ENCODE measurements around the gene SCNN1A.

The SCNN1A gene

DNA sequence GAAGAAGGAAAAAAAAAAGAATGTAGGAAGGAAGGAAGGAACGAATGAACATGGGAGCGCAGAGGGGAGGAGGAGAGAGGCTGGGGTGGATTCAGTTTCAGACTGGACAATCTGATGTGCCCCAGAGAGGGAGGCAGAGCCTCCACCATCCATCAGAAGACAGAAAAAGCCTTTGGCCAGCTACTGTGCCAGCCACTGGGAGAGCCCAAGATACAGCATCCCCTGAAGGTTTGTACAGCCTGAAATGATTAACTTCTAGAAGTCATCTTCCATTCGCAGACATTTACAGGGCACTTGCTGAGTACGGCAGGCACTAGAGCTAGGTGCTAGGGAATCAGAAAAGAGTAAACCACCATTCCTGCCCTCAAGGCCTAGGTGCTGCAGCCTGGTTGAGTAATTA lies 55.9 kb downstream of the SCNN1A start:
- H3K9me2 ChIP-seq (replicated peaks; ENCODE audit: insufficient read depth, low read length) = no peaks in the 10 kb centered on the region
- no peaks in the 10 kb centered on the region for H3K36me3 ChIP-seq (replicated peaks; ENCODE audit: insufficient read depth, low read length)
- H3F3A ChIP-seq (ENCODE audit: insufficient read depth, low read length) = peaks cover 9% of the 10 kb centered on the region
- no peak for DNase-seq
- no peak overlapping the region for H3K4me3 ChIP-seq (ENCODE audit: low read length)
- no peaks in the 10 kb centered on the region for H4K20me1 ChIP-seq (ENCODE audit: insufficient read depth, low read length)
- H3K9me3 ChIP-seq (replicated peaks; ENCODE audit: insufficient read depth, low read length) = no peaks in the 10 kb centered on the region
- no peak overlapping the region for H2AFZ ChIP-seq (ENCODE audit: low read length)
- H3K27me3 ChIP-seq (replicated peaks; ENCODE audit: insufficient read depth, low read length) = no peaks in the 10 kb centered on the region
- H3K79me2 ChIP-seq (ENCODE audit: low read length) = no peaks in the 10 kb centered on the region
- H3K9ac ChIP-seq (ENCODE audit: low read length) = no peak overlapping the region
- TF ChIP-seq EZH2 (optimal IDR thresholded peaks at IDR 0.05; ENCODE audit: low read depth, low read length) (no peak), EZH2phosphoT487 (IDR thresholded peaks at IDR 0.05; ENCODE audit: low read length) (no peak)
- TF ChIP-seq, protein P1, sequence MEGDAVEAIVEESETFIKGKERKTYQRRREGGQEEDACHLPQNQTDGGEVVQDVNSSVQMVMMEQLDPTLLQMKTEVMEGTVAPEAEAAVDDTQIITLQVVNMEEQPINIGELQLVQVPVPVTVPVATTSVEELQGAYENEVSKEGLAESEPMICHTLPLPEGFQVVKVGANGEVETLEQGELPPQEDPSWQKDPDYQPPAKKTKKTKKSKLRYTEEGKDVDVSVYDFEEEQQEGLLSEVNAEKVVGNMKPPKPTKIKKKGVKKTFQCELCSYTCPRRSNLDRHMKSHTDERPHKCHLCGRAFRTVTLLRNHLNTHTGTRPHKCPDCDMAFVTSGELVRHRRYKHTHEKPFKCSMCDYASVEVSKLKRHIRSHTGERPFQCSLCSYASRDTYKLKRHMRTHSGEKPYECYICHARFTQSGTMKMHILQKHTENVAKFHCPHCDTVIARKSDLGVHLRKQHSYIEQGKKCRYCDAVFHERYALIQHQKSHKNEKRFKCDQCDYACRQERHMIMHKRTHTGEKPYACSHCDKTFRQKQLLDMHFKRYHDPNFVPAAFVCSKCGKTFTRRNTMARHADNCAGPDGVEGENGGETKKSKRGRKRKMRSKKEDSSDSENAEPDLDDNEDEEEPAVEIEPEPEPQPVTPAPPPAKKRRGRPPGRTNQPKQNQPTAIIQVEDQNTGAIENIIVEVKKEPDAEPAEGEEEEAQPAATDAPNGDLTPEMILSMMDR (IDR thresholded peaks at IDR 0.05; ENCODE audit: low read length) = no peak
- no peak overlapping the region for H3K27ac ChIP-seq (ENCODE audit: low read length)
- H3K4me1 ChIP-seq (ENCODE audit: low read length) = peaks cover 14% of the 10 kb centered on the region
- no peak overlapping the region for H3K4me2 ChIP-seq (ENCODE audit: low read depth, low read length)

DNA sequence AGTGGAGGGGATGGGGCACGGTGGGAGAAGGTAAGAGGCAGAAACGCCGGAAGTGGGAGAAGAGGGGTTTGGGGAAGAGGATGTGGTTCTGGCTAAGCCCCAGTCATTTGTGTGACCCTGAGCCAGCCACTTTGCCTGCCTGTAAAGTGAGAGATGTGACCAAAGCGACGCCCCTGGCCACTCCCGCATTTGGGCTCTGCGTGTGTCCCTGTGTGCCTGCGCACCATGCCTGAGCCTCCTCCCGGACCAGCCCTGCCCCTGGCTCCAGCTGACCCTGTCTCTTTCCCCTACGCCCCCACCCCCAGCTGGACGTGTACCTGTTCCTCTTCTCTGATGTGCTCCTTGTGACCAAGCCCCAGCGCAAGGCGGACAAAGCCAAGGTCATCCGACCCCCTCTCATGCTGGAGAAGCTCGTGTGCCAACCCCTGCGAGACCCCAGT lies 56.9 kb downstream of the SCNN1A start:
- Histone ChIP-seq H3K36me3 (replicated peaks; ENCODE audit: insufficient read depth, low read length) (no peaks in the 10 kb centered on the region), H3K9me3 (replicated peaks; ENCODE audit: insufficient read depth, low read length) (no peaks in the 10 kb centered on the region), H3K9ac (ENCODE audit: low read length) (no peak overlapping the region), H3K4me1 (ENCODE audit: low read length) (peaks cover 6% of the 10 kb centered on the region; the same call in 1 of the 2 replicates), H3F3A (ENCODE audit: insufficient read depth, low read length) (peaks cover 5% of the 10 kb centered on the region), H3K4me3 (ENCODE audit: low read length) (no peak overlapping the region), H3K4me2 (ENCODE audit: low read depth, low read length) (no peak overlapping the region), H2AFZ (ENCODE audit: low read length) (no peak overlapping the region), H3K27me3 (replicated peaks; ENCODE audit: insufficient read depth, low read length) (no peaks in the 10 kb centered on the region), H3K9me2 (replicated peaks; ENCODE audit: insufficient read depth, low read length) (no peaks in the 10 kb centered on the region), H4K20me1 (ENCODE audit: insufficient read depth, low read length) (no peaks in the 10 kb centered on the region), H3K27ac (ENCODE audit: low read length) (no peak overlapping the region), H3K79me2 (ENCODE audit: low read length) (no peaks in the 10 kb centered on the region)
- DNase-seq = no peak
- TF ChIP-seq, protein P1 (IDR thresholded peaks at IDR 0.05; ENCODE audit: low read length) = no peak
- no peak for TF ChIP-seq EZH2phosphoT487 (IDR thresholded peaks at IDR 0.05; ENCODE audit: low read length)
- TF ChIP-seq EZH2 (optimal IDR thresholded peaks at IDR 0.05; ENCODE audit: low read depth, low read length) = no peak

DNA sequence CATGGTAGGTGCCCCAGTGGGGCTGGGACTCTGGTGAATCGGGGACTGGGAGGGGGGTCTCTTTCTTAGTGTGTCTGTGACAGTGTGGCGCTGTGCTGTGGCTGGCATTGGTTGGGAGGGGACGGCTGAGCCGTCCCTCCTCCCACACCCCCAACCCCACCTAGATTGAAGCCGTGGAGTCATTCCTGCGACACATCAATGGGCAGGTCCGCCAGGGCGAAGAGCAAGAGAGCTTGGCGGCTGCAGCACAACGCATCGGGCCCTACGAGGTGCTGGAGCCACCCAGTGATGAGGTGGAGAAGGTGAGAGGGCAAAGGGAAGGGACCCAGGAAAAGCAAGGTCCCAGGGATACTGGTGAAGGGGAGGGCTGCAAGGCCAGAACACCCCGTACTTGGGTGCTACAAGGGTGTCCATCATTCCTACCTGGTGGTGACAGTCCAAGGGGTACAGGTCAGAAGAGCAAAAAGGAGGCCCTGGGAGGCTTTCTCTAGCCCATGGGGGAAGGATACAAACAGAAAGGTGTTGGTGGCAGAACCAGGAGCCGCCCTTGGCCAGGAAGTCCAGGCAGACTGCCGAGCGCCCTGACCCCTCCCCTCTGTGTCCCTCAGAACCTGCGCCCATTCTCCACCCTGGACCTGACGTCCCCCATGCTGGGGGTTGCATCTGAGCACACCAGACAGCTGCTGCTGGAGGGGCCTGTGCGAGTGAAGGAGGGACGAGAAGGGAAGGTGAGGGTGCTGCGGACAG lies 57.5 kb downstream of the SCNN1A start:
- H2AFZ ChIP-seq (ENCODE audit: low read length) = no peak overlapping the region
- no peaks in the 10 kb centered on the region for H4K20me1 ChIP-seq (ENCODE audit: insufficient read depth, low read length)
- peaks cover 6% of the 10 kb centered on the region for H3K4me1 ChIP-seq (ENCODE audit: low read length)
- no peaks in the 10 kb centered on the region for H3K36me3 ChIP-seq (replicated peaks; ENCODE audit: insufficient read depth, low read length)
- no peak overlapping the region for H3K27ac ChIP-seq (ENCODE audit: low read length)
- no peaks in the 10 kb centered on the region for H3K79me2 ChIP-seq (ENCODE audit: low read length)
- no peaks in the 10 kb centered on the region for H3K9me2 ChIP-seq (replicated peaks; ENCODE audit: insufficient read depth, low read length)
- H3K9me3 ChIP-seq (replicated peaks; ENCODE audit: insufficient read depth, low read length) = no peaks in the 10 kb centered on the region
- H3K27me3 ChIP-seq (replicated peaks; ENCODE audit: insufficient read depth, low read length) = no peaks in the 10 kb centered on the region
- no peak overlapping the region for H3K9ac ChIP-seq (ENCODE audit: low read length)
- no peak overlapping the region for H3K4me3 ChIP-seq (ENCODE audit: low read length)
- H3F3A ChIP-seq (ENCODE audit: insufficient read depth, low read length) = peaks cover 4% of the 10 kb centered on the region; the same call in 1 of the 2 replicates
- no peak for DNase-seq
- TF ChIP-seq, protein P1 (IDR thresholded peaks at IDR 0.05; ENCODE audit: low read length) = no peak
- TF ChIP-seq EZH2phosphoT487 (IDR thresholded peaks at IDR 0.05; ENCODE audit: low read length) (no peak), EZH2 (optimal IDR thresholded peaks at IDR 0.05; ENCODE audit: low read depth, low read length) (no peak)
- no peak overlapping the region for H3K4me2 ChIP-seq (ENCODE audit: low read depth, low read length)

Data from MM.1S (cell line).